ENCODE data around the gene HSD17B14.
"Not testable (repeated sequence)": the region's sequence is repeated elsewhere in the genome, so short reads cannot be mapped to it uniquely, and the experiment has no call there.

GRCh38 chr19:48846659-48847058, 10.4 kb upstream of the HSD17B14 start:
- not testable (repeated sequence) for TF ChIP-seq CTCF (conservative IDR thresholded peaks at IDR 0.05); ZFX (IDR thresholded peaks at IDR 0.05)

Data from C4-2B (cell line).